GM18907 (cell line): ENCODE data around the gene DQX1.
"Not testable (repeated sequence)": the region's sequence is repeated elsewhere in the genome, so short reads cannot be mapped to it uniquely, and the experiment has no call there.

Experiments
- ATAC-seq: cut with Tn5 transposase; IDR thresholded peaks from one replicate; pipeline ENCODE4 v1.9.1; 2021; ENCODE audit warnings: mild to moderate bottlenecking, moderate library complexity; ENCODE audit not compliant: unreplicated experiment

The DQX1 gene

GRCh38 chr2:74470742-74471141 is 55.3 kb downstream of the DQX1 start:
- not testable (repeated sequence) for ATAC-seq
